PFSK-1 (cell line): ENCODE measurements around the gene PPARG.

ENCODE experiments used
- POLR2AphosphoS5 ChIP-seq: IDR thresholded peaks from 2 replicates; pipeline ENCODE4 v1.6.1; 2012; ENCODE audit warnings: low read depth, mild to moderate bottlenecking, control low read depth, low read length, moderate library complexity
- TAF1 ChIP-seq: IDR thresholded peaks from 2 replicates; pipeline ENCODE4 v1.6.1; 2012; ENCODE audit warnings: low read length, control low read depth, borderline replicate concordance; ENCODE audit not compliant: insufficient read depth
- TF ChIP-seq, protein P1 (sequence below), 2 experiments: IDR thresholded peaks; 2 replicates each; pipeline versions ENCODE4 v1.6.1 to v1.8.0; 2011 to 2012; ENCODE audit warnings: low read depth in 2 of 2, low read length in 2 of 2, control low read depth in 1 of 2, inconsistent platforms in 1 of 2, mild to moderate bottlenecking in 1 of 2, moderate library complexity in 1 of 2; ENCODE audit not compliant: insufficient read depth in 1 of 2

DNA sequence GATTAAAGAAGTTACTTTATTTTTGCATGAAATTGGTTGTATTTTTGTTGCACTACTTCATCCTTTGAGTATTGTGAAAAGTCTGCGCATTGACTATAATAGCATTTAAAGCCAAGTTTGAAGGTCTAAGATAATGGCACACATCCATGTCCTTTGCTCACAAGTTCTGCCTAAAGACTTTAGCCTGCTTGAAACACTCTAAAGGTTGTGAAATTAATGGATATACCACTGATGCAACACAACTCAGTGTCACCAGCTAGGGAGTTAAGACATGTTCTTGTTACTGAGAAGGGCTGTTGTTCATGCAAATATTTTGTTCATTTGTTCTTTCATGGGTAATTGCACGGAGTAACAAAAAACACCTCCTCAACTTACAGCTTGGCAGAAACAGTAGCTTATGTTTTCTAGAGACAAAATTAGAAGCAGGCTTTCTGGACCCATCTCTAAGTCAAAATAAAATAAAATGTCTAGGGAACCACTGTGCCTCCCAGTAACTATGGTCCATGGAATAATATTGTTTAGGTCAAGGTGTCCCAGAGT is 83.9 kb downstream of the PPARG start:
- TF ChIP-seq TAF1 (no peak), POLR2AphosphoS5 (no peak)
- TF ChIP-seq, protein P1, sequence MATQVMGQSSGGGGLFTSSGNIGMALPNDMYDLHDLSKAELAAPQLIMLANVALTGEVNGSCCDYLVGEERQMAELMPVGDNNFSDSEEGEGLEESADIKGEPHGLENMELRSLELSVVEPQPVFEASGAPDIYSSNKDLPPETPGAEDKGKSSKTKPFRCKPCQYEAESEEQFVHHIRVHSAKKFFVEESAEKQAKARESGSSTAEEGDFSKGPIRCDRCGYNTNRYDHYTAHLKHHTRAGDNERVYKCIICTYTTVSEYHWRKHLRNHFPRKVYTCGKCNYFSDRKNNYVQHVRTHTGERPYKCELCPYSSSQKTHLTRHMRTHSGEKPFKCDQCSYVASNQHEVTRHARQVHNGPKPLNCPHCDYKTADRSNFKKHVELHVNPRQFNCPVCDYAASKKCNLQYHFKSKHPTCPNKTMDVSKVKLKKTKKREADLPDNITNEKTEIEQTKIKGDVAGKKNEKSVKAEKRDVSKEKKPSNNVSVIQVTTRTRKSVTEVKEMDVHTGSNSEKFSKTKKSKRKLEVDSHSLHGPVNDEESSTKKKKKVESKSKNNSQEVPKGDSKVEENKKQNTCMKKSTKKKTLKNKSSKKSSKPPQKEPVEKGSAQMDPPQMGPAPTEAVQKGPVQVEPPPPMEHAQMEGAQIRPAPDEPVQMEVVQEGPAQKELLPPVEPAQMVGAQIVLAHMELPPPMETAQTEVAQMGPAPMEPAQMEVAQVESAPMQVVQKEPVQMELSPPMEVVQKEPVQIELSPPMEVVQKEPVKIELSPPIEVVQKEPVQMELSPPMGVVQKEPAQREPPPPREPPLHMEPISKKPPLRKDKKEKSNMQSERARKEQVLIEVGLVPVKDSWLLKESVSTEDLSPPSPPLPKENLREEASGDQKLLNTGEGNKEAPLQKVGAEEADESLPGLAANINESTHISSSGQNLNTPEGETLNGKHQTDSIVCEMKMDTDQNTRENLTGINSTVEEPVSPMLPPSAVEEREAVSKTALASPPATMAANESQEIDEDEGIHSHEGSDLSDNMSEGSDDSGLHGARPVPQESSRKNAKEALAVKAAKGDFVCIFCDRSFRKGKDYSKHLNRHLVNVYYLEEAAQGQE (IDR thresholded peaks at IDR 0.05; ENCODE audit: insufficient read depth in 1 of 2, low read depth in 2 of 2, low read length in 2 of 2) = no peak
